HepG2 (cell line): ENCODE measurements around the gene ZBTB46. TPM values are rescaled to one million over a fixed set of nuclear protein-coding genes. Genes with fewer than 3 reads are reported as not detected.

ENCODE experiments used
- CBX1 ChIP-seq: IDR thresholded peaks from one replicate; pipeline ENCODE4 v1.6.1; 2016; ENCODE audit warnings: antibody characterized with exemption, low read depth
- HCFC1 ChIP-seq: fragments of 150-350 bp; IDR thresholded peaks from 2 replicates; pipeline ENCODE4 v1.6.1; 2014; ENCODE audit warnings: low read depth, low read length
- HMG20B ChIP-seq: conservative IDR thresholded peaks from 2 replicates; pipeline ENCODE4 v1.6.1; 2016; ENCODE audit warnings: missing genetic modification reagents, missing compliant biosample characterization
- ISL2 ChIP-seq: sonication (generic); formaldehyde crosslinking; IDR thresholded peaks from 2 replicates; pipeline ENCODE4 v1.5.0; 2020; ENCODE audit warnings: missing genetic modification reagents
- MEF2D ChIP-seq: sonication (generic); formaldehyde crosslinking; IDR thresholded peaks from 2 replicates; pipeline ENCODE4 v1.5.1; 2020; ENCODE audit warnings: mild to moderate bottlenecking, missing genetic modification reagents
- MXD1 ChIP-seq: sonication (generic); formaldehyde crosslinking; IDR thresholded peaks from 2 replicates; pipeline ENCODE4 v1.4.0; 2020; ENCODE audit warnings: mild to moderate bottlenecking, missing genetic modification reagents
- PAWR ChIP-seq: sonication (generic); formaldehyde crosslinking; IDR thresholded peaks from 2 replicates; pipeline ENCODE4 v1.4.0; 2020; ENCODE audit warnings: missing genetic modification reagents, mild to moderate bottlenecking, borderline replicate concordance
- SMYD3 ChIP-seq: sonication (generic); formaldehyde crosslinking; IDR thresholded peaks from 2 replicates; pipeline ENCODE4 v1.8.1; 2023; ENCODE audit warnings: mild to moderate bottlenecking, missing genetic modification reagents
- SNAPC2 ChIP-seq: sonication (generic); formaldehyde crosslinking; IDR thresholded peaks from 2 replicates; pipeline ENCODE4 v1.8.1; 2022; ENCODE audit warnings: mild to moderate bottlenecking, missing genetic modification reagents
- XRCC5 ChIP-seq: fragments of 200-400 bp; formaldehyde crosslinking; optimal IDR thresholded peaks from 2 replicates; pipeline ENCODE3; 2017; ENCODE audit warnings: mild to moderate bottlenecking, low read length
- ZNF263 ChIP-seq: sonication (generic); formaldehyde crosslinking; IDR thresholded peaks from 2 replicates; pipeline ENCODE4 v1.4.0; 2020; ENCODE audit warnings: missing genetic modification reagents
- ZNF337 ChIP-seq: sonication (generic); formaldehyde crosslinking; IDR thresholded peaks from 2 replicates; pipeline ENCODE4 v1.5.1; 2020; ENCODE audit warnings: missing genetic modification reagents, low read depth, mild to moderate bottlenecking, borderline replicate concordance
- ZNF33B ChIP-seq: sonication (generic); formaldehyde crosslinking; IDR thresholded peaks from 2 replicates; pipeline ENCODE4 v1.5.1; 2020; ENCODE audit warnings: mild to moderate bottlenecking, missing genetic modification reagents
- ZNF468 ChIP-seq: sonication (generic); formaldehyde crosslinking; IDR thresholded peaks from 2 replicates; pipeline ENCODE4 v1.8.0; 2022; ENCODE audit warnings: mild to moderate bottlenecking, moderate library complexity, missing genetic modification reagents
- ZSCAN25 ChIP-seq: sonication (generic); formaldehyde crosslinking; IDR thresholded peaks from 2 replicates; pipeline ENCODE4 v1.8.0; 2022; ENCODE audit warnings: mild to moderate bottlenecking, missing genetic modification reagents
- ZSCAN29 ChIP-seq: sonication (generic); formaldehyde crosslinking; conservative IDR thresholded peaks from 2 replicates; pipeline ENCODE4 v1.4.0; 2020; ENCODE audit warnings: mild to moderate bottlenecking, missing genetic modification reagents
- ZSCAN30 ChIP-seq: sonication (generic); formaldehyde crosslinking; IDR thresholded peaks from 2 replicates; pipeline ENCODE4 v1.5.0; 2020; ENCODE audit warnings: mild to moderate bottlenecking, missing genetic modification reagents
- polyA plus RNA-seq, 8 experiments: library from polyadenylated mRNA; depleted of rRNA in 3 of 8; stranded (reverse) in 7 of 8; unstranded in 1 of 8; fragments of >200 nt; fragmentation: Illumina TruSeq in 4 of 8; extraction: Trizol in 4 of 8; gene quantifications; 2 replicates each; pipeline versions ENCODE4 v1.2.1 to v1.2.3, GENCODE V29; 2011 to 2016; ENCODE audit warnings: low read depth in 4 of 8, missing spikeins in 1 of 8, mixed read lengths in 1 of 8; ENCODE audit not compliant: insufficient read depth in 1 of 8
- total RNA-seq, 5 experiments: library from RNA; depleted of rRNA; stranded (reverse); fragments of >200 nt; fragmentation: Illumina TruSeq; extraction: Trizol; gene quantifications; 2 replicates each; pipeline ENCODE4 v1.2.3, GENCODE V29; 2016; ENCODE audit warnings: low read depth in 1 of 5
- TF ChIP-seq, protein P1 (sequence below): sonication (generic); formaldehyde crosslinking; IDR thresholded peaks from 2 replicates; pipeline ENCODE4 v1.4.0; 2020; ENCODE audit warnings: mild to moderate bottlenecking, missing genetic modification reagents
- TF ChIP-seq, protein P2 (sequence below): sonication (generic); formaldehyde crosslinking; IDR thresholded peaks from 2 replicates; pipeline ENCODE4 v1.4.0; 2020; ENCODE audit warnings: mild to moderate bottlenecking, missing genetic modification reagents, borderline replicate concordance
- TF ChIP-seq, protein P3 (sequence below): sonication (generic); formaldehyde crosslinking; IDR thresholded peaks from 2 replicates; pipeline ENCODE4 v1.9.0; 2021; ENCODE audit warnings: missing genetic modification reagents, mild to moderate bottlenecking, borderline replicate concordance
- TF ChIP-seq, protein P4 (sequence below), 2 experiments: fragments of 450-650 bp in 1 of 2; sonication (generic) in 1 of 2; formaldehyde crosslinking; IDR thresholded peaks; 2 replicates each; pipeline versions ENCODE4 v1.5.0 to v1.8.0; 2020 to 2022; ENCODE audit warnings: mild to moderate bottlenecking in 1 of 2, missing genetic modification reagents in 1 of 2

Gene ZBTB46
- total and polyA plus RNA-seq, 2 of the 13 experiments (the other 11 are each of a cell fraction or from before 2014, with no cell fraction given), result 1.6 to 13.5 TPM

- TF ChIP-seq ZNF33B, result peak; percentile 39; the same call in 1 of the 2 replicates
- no peak for TF ChIP-seq ZSCAN29 (CRISPR knock-in tag)
- no peak for TF ChIP-seq MXD1 (CRISPR knock-in tag)
- TF ChIP-seq, protein P1, sequence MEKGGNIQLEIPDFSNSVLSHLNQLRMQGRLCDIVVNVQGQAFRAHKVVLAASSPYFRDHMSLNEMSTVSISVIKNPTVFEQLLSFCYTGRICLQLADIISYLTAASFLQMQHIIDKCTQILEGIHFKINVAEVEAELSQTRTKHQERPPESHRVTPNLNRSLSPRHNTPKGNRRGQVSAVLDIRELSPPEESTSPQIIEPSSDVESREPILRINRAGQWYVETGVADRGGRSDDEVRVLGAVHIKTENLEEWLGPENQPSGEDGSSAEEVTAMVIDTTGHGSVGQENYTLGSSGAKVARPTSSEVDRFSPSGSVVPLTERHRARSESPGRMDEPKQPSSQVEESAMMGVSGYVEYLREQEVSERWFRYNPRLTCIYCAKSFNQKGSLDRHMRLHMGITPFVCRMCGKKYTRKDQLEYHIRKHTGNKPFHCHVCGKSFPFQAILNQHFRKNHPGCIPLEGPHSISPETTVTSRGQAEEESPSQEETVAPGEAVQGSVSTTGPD (CRISPR knock-in tag), result no peak
- TF ChIP-seq ZSCAN30 (CRISPR knock-in tag), result no peak
- TF ChIP-seq, protein P2, sequence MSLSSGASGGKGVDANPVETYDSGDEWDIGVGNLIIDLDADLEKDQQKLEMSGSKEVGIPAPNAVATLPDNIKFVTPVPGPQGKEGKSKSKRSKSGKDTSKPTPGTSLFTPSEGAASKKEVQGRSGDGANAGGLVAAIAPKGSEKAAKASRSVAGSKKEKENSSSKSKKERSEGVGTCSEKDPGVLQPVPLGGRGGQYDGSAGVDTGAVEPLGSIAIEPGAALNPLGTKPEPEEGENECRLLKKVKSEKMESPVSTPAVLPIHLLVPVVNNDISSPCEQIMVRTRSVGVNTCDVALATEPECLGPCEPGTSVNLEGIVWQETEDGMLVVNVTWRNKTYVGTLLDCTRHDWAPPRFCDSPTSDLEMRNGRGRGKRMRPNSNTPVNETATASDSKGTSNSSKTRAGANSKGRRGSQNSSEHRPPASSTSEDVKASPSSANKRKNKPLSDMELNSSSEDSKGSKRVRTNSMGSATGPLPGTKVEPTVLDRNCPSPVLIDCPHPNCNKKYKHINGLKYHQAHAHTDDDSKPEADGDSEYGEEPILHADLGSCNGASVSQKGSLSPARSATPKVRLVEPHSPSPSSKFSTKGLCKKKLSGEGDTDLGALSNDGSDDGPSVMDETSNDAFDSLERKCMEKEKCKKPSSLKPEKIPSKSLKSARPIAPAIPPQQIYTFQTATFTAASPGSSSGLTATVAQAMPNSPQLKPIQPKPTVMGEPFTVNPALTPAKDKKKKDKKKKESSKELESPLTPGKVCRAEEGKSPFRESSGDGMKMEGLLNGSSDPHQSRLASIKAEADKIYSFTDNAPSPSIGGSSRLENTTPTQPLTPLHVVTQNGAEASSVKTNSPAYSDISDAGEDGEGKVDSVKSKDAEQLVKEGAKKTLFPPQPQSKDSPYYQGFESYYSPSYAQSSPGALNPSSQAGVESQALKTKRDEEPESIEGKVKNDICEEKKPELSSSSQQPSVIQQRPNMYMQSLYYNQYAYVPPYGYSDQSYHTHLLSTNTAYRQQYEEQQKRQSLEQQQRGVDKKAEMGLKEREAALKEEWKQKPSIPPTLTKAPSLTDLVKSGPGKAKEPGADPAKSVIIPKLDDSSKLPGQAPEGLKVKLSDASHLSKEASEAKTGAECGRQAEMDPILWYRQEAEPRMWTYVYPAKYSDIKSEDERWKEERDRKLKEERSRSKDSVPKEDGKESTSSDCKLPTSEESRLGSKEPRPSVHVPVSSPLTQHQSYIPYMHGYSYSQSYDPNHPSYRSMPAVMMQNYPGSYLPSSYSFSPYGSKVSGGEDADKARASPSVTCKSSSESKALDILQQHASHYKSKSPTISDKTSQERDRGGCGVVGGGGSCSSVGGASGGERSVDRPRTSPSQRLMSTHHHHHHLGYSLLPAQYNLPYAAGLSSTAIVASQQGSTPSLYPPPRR, result no peak
- no peak for TF ChIP-seq CBX1
- 0 out of 2 replicates have a peak, but pooled peaks have one; percentile 28 for TF ChIP-seq ZNF263 (CRISPR knock-in tag)
- no peak for TF ChIP-seq ZSCAN25 (CRISPR knock-in tag)
- no peak for TF ChIP-seq ZNF337 (CRISPR knock-in tag)
- TF ChIP-seq SMYD3 (CRISPR knock-in tag), result no peak
- TF ChIP-seq PAWR, result no peak
- TF ChIP-seq HCFC1, result no peak
- no peak for TF ChIP-seq SNAPC2 (CRISPR knock-in tag)
- no peak for TF ChIP-seq ISL2 (CRISPR knock-in tag)
- no peak for TF ChIP-seq HMG20B (CRISPR knock-in tag)
- TF ChIP-seq, protein P3, sequence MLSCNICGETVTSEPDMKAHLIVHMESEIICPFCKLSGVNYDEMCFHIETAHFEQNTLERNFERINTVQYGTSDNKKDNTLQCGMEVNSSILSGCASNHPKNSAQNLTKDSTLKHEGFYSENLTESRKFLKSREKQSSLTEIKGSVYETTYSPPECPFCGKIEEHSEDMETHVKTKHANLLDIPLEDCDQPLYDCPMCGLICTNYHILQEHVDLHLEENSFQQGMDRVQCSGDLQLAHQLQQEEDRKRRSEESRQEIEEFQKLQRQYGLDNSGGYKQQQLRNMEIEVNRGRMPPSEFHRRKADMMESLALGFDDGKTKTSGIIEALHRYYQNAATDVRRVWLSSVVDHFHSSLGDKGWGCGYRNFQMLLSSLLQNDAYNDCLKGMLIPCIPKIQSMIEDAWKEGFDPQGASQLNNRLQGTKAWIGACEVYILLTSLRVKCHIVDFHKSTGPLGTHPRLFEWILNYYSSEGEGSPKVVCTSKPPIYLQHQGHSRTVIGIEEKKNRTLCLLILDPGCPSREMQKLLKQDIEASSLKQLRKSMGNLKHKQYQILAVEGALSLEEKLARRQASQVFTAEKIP (CRISPR knock-in tag), result no peak
- TF ChIP-seq, protein P4, sequence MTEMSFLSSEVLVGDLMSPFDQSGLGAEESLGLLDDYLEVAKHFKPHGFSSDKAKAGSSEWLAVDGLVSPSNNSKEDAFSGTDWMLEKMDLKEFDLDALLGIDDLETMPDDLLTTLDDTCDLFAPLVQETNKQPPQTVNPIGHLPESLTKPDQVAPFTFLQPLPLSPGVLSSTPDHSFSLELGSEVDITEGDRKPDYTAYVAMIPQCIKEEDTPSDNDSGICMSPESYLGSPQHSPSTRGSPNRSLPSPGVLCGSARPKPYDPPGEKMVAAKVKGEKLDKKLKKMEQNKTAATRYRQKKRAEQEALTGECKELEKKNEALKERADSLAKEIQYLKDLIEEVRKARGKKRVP (CRISPR knock-in tag; IDR thresholded peaks at IDR 0.05), result no peak
- TF ChIP-seq MEF2D (CRISPR knock-in tag), result no peak
- no peak for TF ChIP-seq ZNF468 (CRISPR knock-in tag)
- no peak for TF ChIP-seq XRCC5
Observed at GRCh38 chr20:63741676-63742380, 89.2 kb downstream of the ZBTB46 start (continued).
